NCI-H1694 treated with DMSO at 0.1 percent for 48 hours (cell line): ENCODE measurements around the gene LPP.

Experiments
- DNase-seq: peaks from one replicate; lab custom pipeline; 2025; lab: John Stamatoyannopoulos, UW

The LPP gene

GRCh38 chr3:188220097-188220788 is 66.3 kb downstream of the LPP start:
- DNase-seq: no peak

DNA sequence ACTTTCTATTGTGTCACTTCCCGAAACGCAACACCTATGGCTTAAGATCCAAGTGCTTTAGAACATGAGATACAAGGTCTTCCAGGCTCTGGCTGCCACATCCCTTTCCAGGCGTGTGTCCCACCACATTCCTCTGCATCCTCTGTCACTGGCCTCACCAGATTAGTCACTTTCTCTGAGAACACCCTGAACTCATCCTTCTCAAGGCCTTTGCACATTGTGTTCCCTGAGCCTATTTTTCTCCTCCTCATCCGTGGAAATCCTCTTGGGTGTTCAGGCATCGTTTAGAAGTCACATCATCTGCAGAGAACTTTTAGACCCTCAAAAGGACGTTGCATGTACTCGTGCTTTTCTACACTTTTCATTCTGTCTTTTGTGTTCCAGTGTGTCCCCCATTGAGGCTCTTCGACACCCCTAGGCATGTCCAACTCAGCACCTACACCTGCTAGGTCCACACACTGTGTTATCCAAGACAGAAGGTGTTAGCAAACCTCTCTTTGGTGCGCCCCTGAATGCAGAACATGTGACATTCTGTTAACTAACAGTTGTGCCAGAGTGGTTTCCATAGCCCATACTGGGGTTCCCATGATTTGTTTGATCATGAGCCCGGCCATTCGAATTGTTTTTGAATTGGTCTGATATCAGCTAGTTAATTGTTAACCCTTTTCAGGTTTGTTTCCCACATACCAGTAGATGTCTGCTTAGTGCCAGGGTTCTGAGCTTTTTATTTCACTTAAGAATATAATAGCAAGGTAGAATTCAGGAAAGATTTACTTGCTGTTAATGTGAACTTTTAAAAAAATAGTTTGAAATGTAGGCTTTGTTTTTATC is 67.2 kb downstream of the LPP start:
- DNase-seq: no peak

GRCh38 chr3:188223936-188224335 is 70.0 kb downstream of the LPP start:
- DNase-seq: no peak

DNA sequence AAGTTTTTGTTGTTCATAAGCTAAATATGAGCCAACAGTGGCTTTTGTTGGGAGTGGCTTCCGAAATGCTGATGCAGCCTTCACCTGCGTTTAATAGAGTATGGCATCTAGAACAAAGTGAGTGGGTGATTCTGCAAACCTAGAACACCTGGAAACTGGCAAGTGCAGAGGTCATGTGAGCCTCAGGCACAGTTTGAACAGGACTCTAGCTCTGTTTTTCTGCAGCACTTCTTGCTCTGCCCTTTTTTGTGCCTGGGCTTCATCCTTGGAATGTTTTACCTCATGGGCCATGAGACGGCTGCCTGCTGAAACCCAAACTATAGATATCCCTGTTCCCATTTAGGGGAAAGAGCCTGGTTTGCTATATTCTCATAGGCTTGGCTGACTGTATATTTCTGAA is 73.5 kb downstream of the LPP start:
- DNase-seq: no peak

GRCh38 chr3:188229177-188229576 is 75.2 kb downstream of the LPP start:
- DNase-seq: no peak

DNA sequence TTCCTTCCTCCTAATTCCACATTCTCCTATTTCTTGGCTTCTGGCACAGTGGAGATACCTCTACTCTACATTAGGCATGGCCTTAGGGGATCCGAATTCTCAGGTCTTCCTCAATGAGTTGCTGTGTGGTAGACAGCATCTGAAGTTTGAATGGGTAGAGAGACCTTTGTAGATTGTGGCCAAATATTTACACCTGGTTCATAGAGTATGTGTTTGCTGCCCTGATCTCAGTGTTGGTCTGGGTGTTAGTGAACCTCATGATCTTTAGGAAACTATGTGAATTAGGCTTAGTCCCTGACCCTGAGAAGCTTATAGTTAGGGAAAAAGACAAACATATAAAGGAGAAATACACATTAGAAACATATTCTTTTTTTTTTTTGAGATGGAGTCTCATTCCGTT is 75.8 kb downstream of the LPP start:
- DNase-seq: no peak

DNA sequence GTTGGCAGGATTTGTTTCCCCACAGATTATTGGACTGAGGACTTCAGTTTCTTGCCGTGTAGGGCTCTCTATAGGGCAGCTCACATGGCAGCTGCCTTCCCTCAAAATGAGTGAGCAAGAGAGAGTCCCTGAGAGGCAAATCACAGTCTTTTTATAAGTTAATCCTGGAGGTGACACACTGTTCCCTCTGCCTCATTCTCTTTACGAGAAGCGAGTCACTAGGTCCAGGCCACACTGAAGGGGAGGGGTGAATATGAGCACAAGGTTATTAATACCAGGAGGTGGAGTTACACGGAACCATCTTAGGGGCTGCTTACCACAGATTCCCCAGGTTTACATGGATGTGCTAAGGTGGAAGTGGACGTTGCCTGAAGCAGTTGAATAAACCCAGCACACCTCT is 77.0 kb downstream of the LPP start:
- DNase-seq: no peak

GRCh38 chr3:188231456-188231855 is 77.5 kb downstream of the LPP start:
- no peak for DNase-seq

GRCh38 chr3:188232656-188233055 is 78.7 kb downstream of the LPP start:
- no peak for DNase-seq

- no peak for DNase-seq
Measured at GRCh38 chr3:188233320-188233719, 79.4 kb downstream of the LPP start.

- DNase-seq: no peak
Measured at GRCh38 chr3:188234132-188234531, 80.2 kb downstream of the LPP start.

DNA sequence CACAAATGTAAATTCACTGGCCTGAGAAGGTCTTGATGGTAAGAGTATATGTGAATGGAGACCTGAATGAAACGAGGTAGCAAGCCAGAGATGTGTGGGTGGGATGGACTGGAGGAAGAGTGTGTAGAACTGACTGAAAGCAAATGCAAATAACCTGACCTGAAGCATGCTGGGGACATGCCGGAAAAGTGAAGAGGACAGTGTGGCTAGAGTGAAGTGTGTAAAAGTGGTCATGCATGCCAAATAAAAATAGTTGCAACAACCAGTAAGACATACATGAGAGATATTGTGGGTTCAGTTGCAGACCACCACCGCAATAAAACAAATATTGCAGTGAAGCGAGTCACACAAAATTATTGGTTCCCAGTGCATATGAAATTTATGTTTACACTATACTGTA is 82.3 kb downstream of the LPP start:
- DNase-seq: no peak

GRCh38 chr3:188239035-188239434 is 85.1 kb downstream of the LPP start:
- DNase-seq: no peak

GRCh38 chr3:188239577-188239976 is 85.6 kb downstream of the LPP start:
- no peak for DNase-seq

DNA sequence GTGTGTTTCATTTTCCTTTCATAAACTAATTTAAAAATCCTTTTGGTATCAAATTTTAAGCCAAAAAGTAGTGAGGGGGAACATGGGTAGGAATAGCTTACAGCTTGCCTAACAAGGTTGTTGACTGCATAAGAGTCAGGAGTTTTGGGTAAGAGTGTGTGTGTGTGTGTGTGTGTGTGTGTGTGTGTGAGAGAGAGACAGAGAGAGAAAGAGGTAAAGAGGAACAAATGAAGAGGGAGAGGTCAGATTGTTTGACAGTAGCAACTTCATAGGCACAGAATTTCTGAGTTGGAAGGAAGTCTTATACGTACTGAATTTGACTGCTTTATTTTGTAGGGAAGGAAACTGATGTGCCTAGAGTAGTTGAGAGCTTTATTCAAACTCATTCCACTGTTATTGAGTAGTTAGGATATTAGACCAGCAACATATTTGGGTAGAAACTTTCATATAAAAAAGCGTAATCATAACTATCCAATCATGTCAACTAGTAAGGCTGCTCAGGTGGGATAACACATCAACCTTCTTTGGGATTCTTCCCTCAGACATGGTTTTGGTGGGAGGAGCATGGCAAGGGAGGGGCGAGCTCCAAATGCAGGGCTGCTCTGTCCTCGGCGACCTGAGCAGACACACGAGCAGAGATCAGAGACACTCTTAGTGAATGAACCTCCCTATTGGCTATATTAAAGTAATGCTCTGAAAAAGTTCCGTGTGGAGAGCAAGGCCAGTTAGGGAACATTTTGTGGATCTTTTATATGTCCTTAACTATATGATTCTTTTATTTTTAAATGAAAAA is 86.4 kb downstream of the LPP start:
- DNase-seq: no peak

DNA sequence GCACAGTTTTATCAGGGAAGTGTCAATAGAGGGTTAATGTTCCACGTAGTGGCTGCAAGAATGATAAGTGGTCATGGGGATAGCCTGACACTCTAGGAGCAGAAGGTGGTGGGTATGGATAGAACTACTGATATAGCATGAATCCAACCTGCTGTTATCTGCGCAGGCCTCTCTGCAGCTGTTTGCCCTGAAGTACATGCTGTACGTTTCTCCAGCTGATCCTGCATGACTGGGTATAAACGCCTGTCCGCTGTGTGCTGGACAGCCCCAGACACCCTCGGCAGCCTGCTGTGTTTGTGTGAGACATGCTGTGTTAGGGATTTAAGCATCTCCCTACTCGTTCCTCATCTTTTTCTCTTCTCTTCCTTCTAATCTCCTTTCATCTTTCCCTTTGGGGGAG is 87.1 kb downstream of the LPP start:
- no peak for DNase-seq

DNA sequence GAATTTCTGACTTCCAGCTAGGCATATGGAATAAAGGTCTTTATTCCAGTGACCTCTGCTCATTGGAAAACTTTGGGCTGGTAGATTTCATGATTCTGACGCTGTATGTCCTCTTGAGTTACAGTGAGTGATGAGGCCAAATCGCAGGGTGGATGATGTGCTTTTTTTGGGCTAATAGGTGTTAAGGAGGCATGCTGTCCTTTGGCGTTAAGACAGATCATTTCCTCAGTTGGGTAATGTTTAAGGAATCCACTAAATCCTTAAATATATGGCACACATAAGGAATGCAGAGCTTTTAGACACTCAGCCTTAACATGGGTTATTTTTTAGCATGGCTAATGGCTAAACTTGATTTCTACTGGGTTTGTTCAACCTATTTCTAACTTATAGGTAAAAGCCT is 87.9 kb downstream of the LPP start:
- DNase-seq: no peak

- no peak for DNase-seq
Measured at GRCh38 chr3:188242436-188243123, 88.6 kb downstream of the LPP start.

DNA sequence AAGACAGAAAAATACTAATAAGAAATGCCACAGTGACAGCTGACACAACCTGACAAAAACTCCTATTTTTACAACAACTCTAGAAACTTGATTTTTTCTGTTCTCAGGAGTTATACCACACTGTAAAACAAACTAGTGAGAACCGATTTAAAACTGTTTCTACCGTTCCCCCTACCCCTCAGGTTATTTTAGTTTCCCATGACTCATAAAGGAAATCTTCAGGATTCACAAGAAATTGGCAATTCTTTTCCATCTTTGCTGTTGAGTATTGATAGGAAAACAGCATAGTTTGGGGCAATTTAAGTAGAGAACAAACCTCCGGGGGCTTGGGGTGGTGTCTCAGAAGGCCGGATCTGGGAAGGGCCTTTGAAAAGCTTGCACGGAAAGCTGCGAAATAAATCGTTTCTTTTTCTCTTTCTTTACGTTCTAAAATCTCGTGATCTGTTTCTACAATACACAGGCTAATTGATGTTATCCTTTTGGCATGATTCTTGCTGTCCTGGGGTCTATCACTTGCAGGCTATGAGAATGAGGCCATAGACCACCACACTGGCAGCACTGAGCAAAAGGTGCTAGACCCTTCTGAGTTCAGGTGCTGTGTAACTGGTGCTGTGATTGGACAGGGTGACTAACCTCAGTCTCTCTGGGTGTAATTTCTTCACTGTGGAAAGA is 89.3 kb downstream of the LPP start:
- no peak for DNase-seq

- no peak for DNase-seq
Measured at GRCh38 chr3:188244395-188244861, 90.5 kb downstream of the LPP start.

- DNase-seq: no peak
Measured at GRCh38 chr3:188246905-188247304, 92.9 kb downstream of the LPP start.
